CD4-positive, alpha-beta T cell (primary cell): ENCODE results near the gene AMACR. TPM values are rescaled to one million over a fixed set of nuclear protein-coding genes. Genes with fewer than 3 reads are reported as not detected.

Experiments used
- ATAC-seq: fragments of 200-7000 bp; cut with Tn5 transposase; one replicate; pipeline ENCODE4 v1.10.0; 2022; ENCODE audit warnings: mild to moderate bottlenecking; ENCODE audit not compliant: poor library complexity
- CTCF ChIA-PET: fragments of 350-600 bp; sonication (Branson Sonifier 250); formaldehyde crosslinking; loops from one replicate; lab custom pipeline; 2021; ENCODE audit warnings: antibody characterized with exemption, inconsistent platforms; lab: Charles Lee
- POLR2A ChIA-PET: fragments of 350-600 bp; sonication (Branson Sonifier 250); formaldehyde crosslinking; loops from one replicate; lab custom pipeline; 2021; ENCODE audit warnings: antibody characterized with exemption, inconsistent platforms; lab: Charles Lee
- DNase-seq, 14 experiments: peaks; one replicate each; pipeline ENCODE4 v3.0.0-alpha.2; 2013 to 2020; ENCODE audit warnings: mixed read lengths in 2 of 14
- H3K27ac ChIP-seq, 2 donors: one replicate each; pipeline versions ENCODE4 v1.5.1 to v1.7.0; 2013; ENCODE audit warnings: low read length in 2 of 2, low read depth in 1 of 2, mild to moderate bottlenecking in 1 of 2
- H3K27me3 ChIP-seq, 2 experiments: 1 replicate in 1 of 2; 2 replicates in 1 of 2; pipeline versions ENCODE4 v1.6.1 to v1.7.0; 2013; ENCODE audit warnings: low read length in 2 of 2, control low read depth in 1 of 2, mild to moderate bottlenecking in 1 of 2, moderate library complexity in 1 of 2; ENCODE audit not compliant: insufficient read depth in 2 of 2, control insufficient read depth in 1 of 2
- H3K36me3 ChIP-seq: one replicate; pipeline ENCODE4 v1.6.1; 2013; ENCODE audit warnings: low read length, control low read depth; ENCODE audit not compliant: insufficient read depth
- H3K4me1 ChIP-seq: one replicate; pipeline ENCODE4 v1.6.1; 2013; ENCODE audit warnings: low read length, control low read depth; ENCODE audit not compliant: insufficient read depth
- H3K4me3 ChIP-seq: one replicate; pipeline ENCODE4 v1.5.1; 2013; ENCODE audit warnings: mild to moderate bottlenecking, low read length, moderate library complexity
- H3K9me3 ChIP-seq, 2 experiments: 1 replicate in 1 of 2; 2 replicates in 1 of 2; pipeline versions ENCODE4 v1.6.1 to v1.7.0; 2013; ENCODE audit warnings: low read length in 2 of 2, mild to moderate bottlenecking in 2 of 2, control low read depth in 1 of 2, moderate library complexity in 1 of 2; ENCODE audit not compliant: control insufficient read depth in 1 of 2, insufficient read depth in 1 of 2
- H3K27ac Mint-ChIP-seq: one replicate; pipeline ENCODE4 v1.8.0; 2020; ENCODE audit warnings: mixed read lengths
- H3K27me3 Mint-ChIP-seq: one replicate; pipeline ENCODE4 v1.8.0; 2021; ENCODE audit warnings: mixed read lengths
- H3K36me3 Mint-ChIP-seq: one replicate; pipeline ENCODE4 v1.8.0; 2021; ENCODE audit warnings: low read depth, mixed read lengths
- H3K4me1 Mint-ChIP-seq: one replicate; pipeline ENCODE4 v1.8.0; 2021; ENCODE audit warnings: low read depth, mixed read lengths
- H3K4me3 Mint-ChIP-seq: one replicate; pipeline ENCODE4 v1.8.0; 2020; ENCODE audit warnings: mild to moderate bottlenecking, mixed read lengths
- H3K9me3 Mint-ChIP-seq: one replicate; pipeline ENCODE4 v1.8.0; 2020; ENCODE audit warnings: mixed read lengths
- intact Hi-C, 2 experiments: fragments of 100-400 bp; cut with DNase I in 1 of 2; cut with micrococcal nuclease in 1 of 2; formaldehyde crosslinking; loops; one replicate each; pipeline versions ENCODE4 v1.15.1 to v1.9.0; 2023 to 2025; cut with DNase I, micrococcal nuclease
- total RNA-seq, 174 experiments: library from RNA in 2 of 174; stranded (reverse) in 2 of 174; gene quantifications; one replicate each; pipeline ENCODE4 v1.2.3 and lab custom pipeline; 2021 to 2026
- TF ChIP-seq, protein P1 (sequence below): fragments of 200-600 bp; IDR thresholded peaks from one replicate; pipeline ENCODE4 v1.8.0; 2022; ENCODE audit warnings: antibody characterized with exemption, mild to moderate bottlenecking

Gene AMACR
- total RNA-seq, 2 experiments from 2014 or later: 1.3 to 1.4 TPM

DNA sequence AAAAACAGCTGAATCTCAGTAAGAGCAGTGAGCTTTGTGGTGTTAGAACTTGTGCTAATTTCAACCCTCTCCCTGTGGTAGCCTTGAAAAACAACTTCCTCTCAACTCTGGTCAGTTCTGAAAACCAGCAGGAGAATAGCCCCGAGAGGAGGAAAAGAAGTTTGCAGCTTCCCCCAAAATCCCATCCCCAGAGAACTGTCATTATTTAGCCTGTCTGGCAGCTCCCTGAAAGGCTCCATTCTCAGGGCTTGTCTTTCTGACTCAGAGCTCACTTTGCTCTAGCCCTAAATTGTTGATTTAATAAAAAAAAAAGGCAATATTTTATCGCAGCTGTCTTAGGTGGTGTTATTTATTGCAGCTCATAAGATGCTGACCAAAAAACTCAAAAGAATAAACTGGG is 12.0 kb downstream of the AMACR start:
- peaks cover 36% of the 10 kb centered on the region for H3K36me3 Mint-ChIP-seq
- no peak for ATAC-seq
- no peaks in the 10 kb centered on the region for H3K27me3 Mint-ChIP-seq
- no peak overlapping the region for H3K27ac Mint-ChIP-seq
- H3K27ac ChIP-seq: no peak overlapping the region
- POLR2A ChIA-PET: interaction anchor here (1.3 to 4.2 kb wide), 2 partner anchors 10 to 13 kb away, joined by 4 to 18 read pairs; partner anchors contain the start of gene AMACR
- intact Hi-C loops: no loop called here
- H3K4me1 ChIP-seq: peaks cover 3% of the 10 kb centered on the region
- CTCF ChIA-PET: no interaction called here
- H3K4me3 Mint-ChIP-seq: no peak overlapping the region
- H3K4me3 ChIP-seq: no peak overlapping the region
- no peaks in the 10 kb centered on the region for H3K9me3 ChIP-seq
- peaks cover 8% of the 10 kb centered on the region for H3K36me3 ChIP-seq
- no peaks in the 10 kb centered on the region for H3K9me3 Mint-ChIP-seq
- peaks cover 6% of the 10 kb centered on the region for H3K4me1 Mint-ChIP-seq
- no peaks in the 10 kb centered on the region for H3K27me3 ChIP-seq
- DNase-seq: no peak
- TF ChIP-seq, protein P1, sequence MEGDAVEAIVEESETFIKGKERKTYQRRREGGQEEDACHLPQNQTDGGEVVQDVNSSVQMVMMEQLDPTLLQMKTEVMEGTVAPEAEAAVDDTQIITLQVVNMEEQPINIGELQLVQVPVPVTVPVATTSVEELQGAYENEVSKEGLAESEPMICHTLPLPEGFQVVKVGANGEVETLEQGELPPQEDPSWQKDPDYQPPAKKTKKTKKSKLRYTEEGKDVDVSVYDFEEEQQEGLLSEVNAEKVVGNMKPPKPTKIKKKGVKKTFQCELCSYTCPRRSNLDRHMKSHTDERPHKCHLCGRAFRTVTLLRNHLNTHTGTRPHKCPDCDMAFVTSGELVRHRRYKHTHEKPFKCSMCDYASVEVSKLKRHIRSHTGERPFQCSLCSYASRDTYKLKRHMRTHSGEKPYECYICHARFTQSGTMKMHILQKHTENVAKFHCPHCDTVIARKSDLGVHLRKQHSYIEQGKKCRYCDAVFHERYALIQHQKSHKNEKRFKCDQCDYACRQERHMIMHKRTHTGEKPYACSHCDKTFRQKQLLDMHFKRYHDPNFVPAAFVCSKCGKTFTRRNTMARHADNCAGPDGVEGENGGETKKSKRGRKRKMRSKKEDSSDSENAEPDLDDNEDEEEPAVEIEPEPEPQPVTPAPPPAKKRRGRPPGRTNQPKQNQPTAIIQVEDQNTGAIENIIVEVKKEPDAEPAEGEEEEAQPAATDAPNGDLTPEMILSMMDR: no peak

DNA sequence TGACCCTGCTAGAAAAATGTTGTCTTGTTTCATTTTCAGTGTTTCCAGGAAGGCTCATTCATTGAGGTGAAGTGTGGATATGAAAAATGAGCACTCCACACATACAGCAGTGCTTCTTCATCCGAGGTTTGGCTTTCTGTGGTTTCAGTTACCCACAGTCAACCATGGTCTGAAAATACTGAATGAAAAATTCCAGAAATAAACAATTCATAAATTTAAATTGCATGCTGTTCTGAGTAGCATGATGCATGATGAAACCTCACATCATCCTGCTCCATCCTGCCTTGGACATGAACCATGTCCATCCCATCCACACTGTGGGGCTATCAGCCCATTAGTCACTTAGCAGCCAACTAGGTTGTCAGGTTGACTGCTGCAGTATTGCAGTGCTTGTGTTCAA is 13.0 kb downstream of the AMACR start:
- ChIA-PET CTCF (no interaction called here), POLR2A (no interaction called here)
- TF ChIP-seq, protein P1: no peak
- Mint-ChIP-seq H3K4me3 (no peak overlapping the region), H3K9me3 (no peaks in the 10 kb centered on the region), H3K27me3 (no peaks in the 10 kb centered on the region), H3K4me1 (peaks cover 6% of the 10 kb centered on the region), H3K27ac (no peak overlapping the region), H3K36me3 (peaks cover 41% of the 10 kb centered on the region)
- ATAC-seq: no peak
- H3K27ac ChIP-seq: no peak overlapping the region
- H3K4me1 ChIP-seq: peaks cover 3% of the 10 kb centered on the region
- no peaks in the 10 kb centered on the region for H3K27me3 ChIP-seq
- H3K4me3 ChIP-seq: no peak overlapping the region
- no peaks in the 10 kb centered on the region for H3K9me3 ChIP-seq
- H3K36me3 ChIP-seq: peaks cover 8% of the 10 kb centered on the region
- intact Hi-C loops: no loop called here
- DNase-seq: no peak

DNA sequence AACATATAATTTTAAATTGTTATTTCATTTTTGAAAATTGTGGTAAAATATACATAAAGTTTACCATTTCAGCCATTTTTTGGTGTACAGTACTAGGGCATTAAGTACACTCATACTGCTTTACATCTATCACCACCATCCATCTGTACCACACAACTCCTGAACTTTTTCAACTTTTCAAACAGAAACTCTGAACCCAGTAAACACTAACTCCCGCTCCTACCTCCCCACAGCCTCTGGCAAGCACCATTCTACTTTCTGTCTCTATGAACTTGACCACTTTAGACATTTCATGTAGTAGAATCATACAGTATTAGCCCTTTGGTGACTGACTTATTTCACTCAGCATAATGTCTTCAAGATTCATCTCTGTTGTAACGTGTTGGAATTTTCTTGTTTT is 15.0 kb downstream of the AMACR start:
- Mint-ChIP-seq H3K9me3 (no peaks in the 10 kb centered on the region), H3K27ac (no peak overlapping the region), H3K27me3 (no peaks in the 10 kb centered on the region), H3K4me1 (peaks cover 6% of the 10 kb centered on the region), H3K36me3 (peaks cover 54% of the 10 kb centered on the region), H3K4me3 (no peak overlapping the region)
- Histone ChIP-seq H3K4me1 (peaks cover 3% of the 10 kb centered on the region), H3K27ac (no peak overlapping the region), H3K27me3 (no peaks in the 10 kb centered on the region), H3K9me3 (no peaks in the 10 kb centered on the region), H3K4me3 (no peak overlapping the region), H3K36me3 (peaks cover 18% of the 10 kb centered on the region)
- CTCF ChIA-PET: no interaction called here
- intact Hi-C loops: no loop called here
- DNase-seq (no peak), ATAC-seq (no peak)
- TF ChIP-seq, protein P1: no peak
- POLR2A ChIA-PET: no interaction called here
